ENCODE data around the gene C12orf57. TPM values are rescaled to one million over a fixed set of nuclear protein-coding genes. Genes with fewer than 3 reads are reported as not detected.

C12orf57 gene
- total RNA-seq, 1 donor from 2014 or later, result 236 TPM

GRCh38 chr12:6928022-6928702 lies 15.7 kb upstream of the C12orf57 start:
- no peak for TF ChIP-seq CTCF (IDR thresholded peaks at IDR 0.05; ENCODE audit: insufficient read depth, low read length, poor library complexity, severe bottlenecking)
- DNase-seq (ENCODE audit: low read depth), result no peak

GRCh38 chr12:6928703-6929407 lies 15.0 kb upstream of the C12orf57 start:
- Histone ChIP-seq H3K27me3 (ENCODE audit: control insufficient read depth, insufficient read depth, low read length) (no peaks in the 10 kb centered on the region), H3K4me3 (ENCODE audit: low read depth, low read length) (peak overlapping the region; percentile 87), H3K36me3 (ENCODE audit: control insufficient read depth, insufficient read depth, low read length) (no peaks in the 10 kb centered on the region)
- no peak for DNase-seq (ENCODE audit: low read depth)
- no peak for TF ChIP-seq CTCF (IDR thresholded peaks at IDR 0.05; ENCODE audit: insufficient read depth, low read length, poor library complexity, severe bottlenecking)

More at GRCh38 chr12:6928022-6928702, 15.7 kb upstream of the C12orf57 start:
- no peaks in the 10 kb centered on the region for H3K27me3 ChIP-seq (ENCODE audit: control insufficient read depth, insufficient read depth, low read length)
- peak overlapping the region; percentile 87 for H3K4me3 ChIP-seq (ENCODE audit: low read depth, low read length)
- H3K36me3 ChIP-seq (ENCODE audit: control insufficient read depth, insufficient read depth, low read length), result no peaks in the 10 kb centered on the region

- Histone ChIP-seq H3K4me3 (ENCODE audit: low read depth, low read length) (peak overlapping the region; percentile 87), H3K36me3 (ENCODE audit: control insufficient read depth, insufficient read depth, low read length) (no peaks in the 10 kb centered on the region), H3K27me3 (ENCODE audit: control insufficient read depth, insufficient read depth, low read length) (no peaks in the 10 kb centered on the region)
- TF ChIP-seq CTCF (IDR thresholded peaks at IDR 0.05; ENCODE audit: insufficient read depth, low read length, poor library complexity, severe bottlenecking), result no peak
- no peak for DNase-seq (ENCODE audit: low read depth)
Observed at GRCh38 chr12:6929466-6930452, 14.1 kb upstream of the C12orf57 start.

GRCh38 chr12:6932766-6933165 lies 11.1 kb upstream of the C12orf57 start:
- Histone ChIP-seq H3K27me3 (ENCODE audit: control insufficient read depth, insufficient read depth, low read length) (no peaks in the 10 kb centered on the region), H3K4me3 (ENCODE audit: low read depth, low read length) (no peak overlapping the region), H3K36me3 (ENCODE audit: control insufficient read depth, insufficient read depth, low read length) (no peaks in the 10 kb centered on the region)
- TF ChIP-seq CTCF (IDR thresholded peaks at IDR 0.05; ENCODE audit: insufficient read depth, low read length, poor library complexity, severe bottlenecking), result no peak
- DNase-seq (ENCODE audit: low read depth), result no peak

- TF ChIP-seq CTCF (IDR thresholded peaks at IDR 0.05; ENCODE audit: insufficient read depth, low read length, poor library complexity, severe bottlenecking), result no peak
- no peaks in the 10 kb centered on the region for H3K27me3 ChIP-seq (ENCODE audit: control insufficient read depth, insufficient read depth, low read length)
- no peak for DNase-seq (ENCODE audit: low read depth)
- H3K4me3 ChIP-seq (ENCODE audit: low read depth, low read length), result no peak overlapping the region
- H3K36me3 ChIP-seq (ENCODE audit: control insufficient read depth, insufficient read depth, low read length), result no peaks in the 10 kb centered on the region
Observed at GRCh38 chr12:6934110-6934509, 9.7 kb upstream of the C12orf57 start.
